DOHH2 (cell line): ENCODE results near the gene ZNF235.

Experiments
- H3F3A ChIP-seq: fragments of 200-600 bp; sonication (generic), shearing (Covaris generic); 2 replicates; pipeline ENCODE4 v1.6.0; 2016; ENCODE audit warnings: antibody characterized with exemption, mild to moderate bottlenecking; ENCODE audit not compliant: control insufficient read depth, insufficient read depth
- H3K27ac ChIP-seq: fragments of 200-600 bp; sonication (generic); 2 replicates; pipeline ENCODE4 v1.5.1; 2014; ENCODE audit warnings: low read depth, mild to moderate bottlenecking, low read length, moderate library complexity
- H3K27me3 ChIP-seq: fragments of 200-600 bp; sonication (generic); 2 replicates; pipeline ENCODE4 v1.6.1; 2014; ENCODE audit warnings: mild to moderate bottlenecking, low read length, mixed read lengths; ENCODE audit not compliant: control insufficient read depth
- H3K36me3 ChIP-seq: fragments of 200-600 bp; sonication (generic); 2 replicates; pipeline ENCODE4 v1.6.1; 2014; ENCODE audit warnings: mild to moderate bottlenecking, low read length, moderate library complexity, mixed read lengths; ENCODE audit not compliant: control insufficient read depth
- H3K4me1 ChIP-seq: fragments of 200-600 bp; sonication (generic); 2 replicates; pipeline ENCODE4 v1.6.1; 2014; ENCODE audit warnings: mild to moderate bottlenecking, low read length, mixed read lengths; ENCODE audit not compliant: control insufficient read depth
- H3K4me2 ChIP-seq: fragments of 200-600 bp; sonication (generic); 2 replicates; pipeline ENCODE4 v1.6.0; 2014; ENCODE audit warnings: mild to moderate bottlenecking, low read length, moderate library complexity
- H3K4me3 ChIP-seq: fragments of 200-600 bp; sonication (generic); 2 replicates; pipeline ENCODE4 v1.5.1; 2014; ENCODE audit warnings: mild to moderate bottlenecking, low read length, mixed read lengths
- H3K79me2 ChIP-seq: fragments of 200-600 bp; sonication (generic); 2 replicates; pipeline ENCODE4 v1.6.1; 2014; ENCODE audit warnings: mild to moderate bottlenecking, low read length, mixed read lengths; ENCODE audit not compliant: control insufficient read depth
- H3K9me2 ChIP-seq: fragments of 200-600 bp; sonication (generic); replicated peaks from 2 replicates; pipeline ENCODE4 v1.6.1; 2014; ENCODE audit warnings: mild to moderate bottlenecking, low read length, mixed read lengths; ENCODE audit not compliant: control insufficient read depth
- H3K9me3 ChIP-seq: fragments of 200-600 bp; sonication (generic); 2 replicates; pipeline ENCODE4 v1.6.1; 2014; ENCODE audit warnings: antibody characterized with exemption, low read length, mixed read lengths; ENCODE audit not compliant: control insufficient read depth, insufficient read depth
- H4K20me1 ChIP-seq: fragments of 200-600 bp; sonication (generic); 2 replicates; pipeline ENCODE4 v1.6.0; 2014; ENCODE audit warnings: low read depth, mild to moderate bottlenecking, antibody characterized with exemption, low read length, moderate library complexity; ENCODE audit not compliant: control insufficient read depth, insufficient read depth
- EZH2phosphoT487 ChIP-seq: fragments of 200-600 bp; sonication (generic); IDR thresholded peaks from 2 replicates; pipeline ENCODE4 v1.6.1; 2017; ENCODE audit warnings: borderline replicate concordance, mild to moderate bottlenecking, antibody characterized with exemption, low read length, moderate library complexity, mixed read lengths
- TF ChIP-seq, protein P1 (sequence below): fragments of 200-600 bp; sonication (generic); IDR thresholded peaks from one replicate; pipeline ENCODE4 v1.5.1; 2014; ENCODE audit warnings: antibody characterized with exemption, mild to moderate bottlenecking, low read depth, low read length; ENCODE audit not compliant: poor library complexity, severe bottlenecking

ZNF235 gene

DNA sequence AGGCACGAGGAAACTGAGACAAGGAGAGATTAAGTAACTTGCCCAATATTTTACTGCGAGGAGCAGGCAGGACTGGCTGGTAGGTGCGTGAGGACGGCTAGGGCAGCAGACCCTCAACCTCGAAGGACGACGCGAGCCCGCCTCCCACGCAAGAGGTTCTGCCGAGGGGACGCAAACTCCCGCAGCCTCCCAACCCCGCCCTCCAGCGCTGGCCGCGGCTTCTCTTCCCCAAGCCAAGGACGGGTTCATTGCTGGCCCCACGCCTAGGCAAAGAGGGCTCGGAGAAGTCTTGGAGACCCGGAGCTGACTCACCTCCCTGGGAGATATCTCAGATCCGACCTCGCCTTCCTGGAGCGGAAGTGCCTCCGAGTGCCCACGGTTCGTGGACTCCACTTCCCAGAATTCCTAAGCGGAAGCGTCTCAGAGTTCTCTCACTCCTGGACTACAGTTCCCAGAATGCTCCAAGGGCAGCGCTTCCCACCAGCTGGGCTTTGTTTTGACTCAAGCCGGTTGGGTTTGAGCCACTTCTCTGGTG is at the start of gene ZNF235:
TSS of gene ZNF235 (minus strand) at position 367 of the 535 bp plus-strand sequence. CDS start 1,621 bp downstream, outside the sequence.
- Histone ChIP-seq H3K27me3 (no peaks in the 10 kb centered on the region), H3K79me2 (no peaks in the 10 kb centered on the region), H3F3A (no peaks in the 10 kb centered on the region), H3K36me3 (no peaks in the 10 kb centered on the region), H3K4me3 (peak within 1 kb of the TSS; percentile 78), H3K9me3 (peaks cover 7% of the 10 kb centered on the region; the same call in 1 of the 2 replicates), H3K4me1 (0 out of 2 replicates have a peak, but pooled peaks cover 4% of the 10 kb centered on the region), H3K27ac (no peak within 1 kb of the TSS), H3K9me2 (no peaks in the 10 kb centered on the region), H3K4me2 (peak within 1 kb of the TSS; percentile 68), H4K20me1 (no peaks in the 10 kb centered on the region)
- TF ChIP-seq EZH2phosphoT487 = no peak
- TF ChIP-seq, protein P1, sequence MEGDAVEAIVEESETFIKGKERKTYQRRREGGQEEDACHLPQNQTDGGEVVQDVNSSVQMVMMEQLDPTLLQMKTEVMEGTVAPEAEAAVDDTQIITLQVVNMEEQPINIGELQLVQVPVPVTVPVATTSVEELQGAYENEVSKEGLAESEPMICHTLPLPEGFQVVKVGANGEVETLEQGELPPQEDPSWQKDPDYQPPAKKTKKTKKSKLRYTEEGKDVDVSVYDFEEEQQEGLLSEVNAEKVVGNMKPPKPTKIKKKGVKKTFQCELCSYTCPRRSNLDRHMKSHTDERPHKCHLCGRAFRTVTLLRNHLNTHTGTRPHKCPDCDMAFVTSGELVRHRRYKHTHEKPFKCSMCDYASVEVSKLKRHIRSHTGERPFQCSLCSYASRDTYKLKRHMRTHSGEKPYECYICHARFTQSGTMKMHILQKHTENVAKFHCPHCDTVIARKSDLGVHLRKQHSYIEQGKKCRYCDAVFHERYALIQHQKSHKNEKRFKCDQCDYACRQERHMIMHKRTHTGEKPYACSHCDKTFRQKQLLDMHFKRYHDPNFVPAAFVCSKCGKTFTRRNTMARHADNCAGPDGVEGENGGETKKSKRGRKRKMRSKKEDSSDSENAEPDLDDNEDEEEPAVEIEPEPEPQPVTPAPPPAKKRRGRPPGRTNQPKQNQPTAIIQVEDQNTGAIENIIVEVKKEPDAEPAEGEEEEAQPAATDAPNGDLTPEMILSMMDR = no peak

- H3K4me1 ChIP-seq = no peaks in the 10 kb centered on the region
- no peaks in the 10 kb centered on the region for H3K27me3 ChIP-seq
- no peaks in the 10 kb centered on the region for H4K20me1 ChIP-seq
- H3K27ac ChIP-seq = no peak overlapping the region
- no peaks in the 10 kb centered on the region for H3K9me2 ChIP-seq
- no peaks in the 10 kb centered on the region for H3K79me2 ChIP-seq
- no peaks in the 10 kb centered on the region for H3K36me3 ChIP-seq
- 0 out of 2 replicates have a peak, but pooled peaks cover 4% of the 10 kb centered on the region for H3K9me3 ChIP-seq
- H3K4me2 ChIP-seq = no peak overlapping the region
- no peak overlapping the region for H3K4me3 ChIP-seq
- no peaks in the 10 kb centered on the region for H3F3A ChIP-seq
- no peak for TF ChIP-seq EZH2phosphoT487
- TF ChIP-seq, protein P1 = no peak
These were observed 41.7 kb upstream of the ZNF235 start for GRCh38 chr19:44346556-44346955.

- Histone ChIP-seq H3K27me3 (no peaks in the 10 kb centered on the region), H3K9me3 (0 out of 2 replicates have a peak, but pooled peaks cover 4% of the 10 kb centered on the region), H3K4me3 (no peak overlapping the region), H3F3A (no peaks in the 10 kb centered on the region), H3K27ac (no peak overlapping the region), H3K79me2 (no peaks in the 10 kb centered on the region), H3K9me2 (no peaks in the 10 kb centered on the region), H3K4me1 (no peaks in the 10 kb centered on the region), H4K20me1 (no peaks in the 10 kb centered on the region), H3K4me2 (no peak overlapping the region), H3K36me3 (no peaks in the 10 kb centered on the region)
- TF ChIP-seq, protein P1 = no peak
- TF ChIP-seq EZH2phosphoT487 = no peak
These were observed 41.1 kb upstream of the ZNF235 start for GRCh38 chr19:44345959-44346358.
